ENCODE data around the gene PIGR. TPM values are rescaled to one million over a fixed set of nuclear protein-coding genes. Genes with fewer than 3 reads are reported as not detected.

Gene PIGR
- total RNA-seq, 3 donors from 2014 or later = 4,355 to 12,072 (median 9,452) TPM

GRCh38 chr1:206974140-206974539 lies 27.9 kb upstream of the PIGR start:
- Histone ChIP-seq H3K36me3 (ENCODE audit: low read depth) (no peaks in the 10 kb centered on the region), H3K9me3 (no peaks in the 10 kb centered on the region), H3K4me1 (ENCODE audit: low read depth) (peaks cover 46% of the 10 kb centered on the region), H3K4me3 (no peak overlapping the region)
- no peak for TF ChIP-seq CTCF (IDR thresholded peaks at IDR 0.05)
- peak in 1 of 3 donors; percentile 2 for DNase-seq
- no peak for ATAC-seq
- intact Hi-C loops (cut with DNase I, micrococcal nuclease) = no loop called here

- intact Hi-C loops (cut with DNase I, micrococcal nuclease) = no loop called here
- TF ChIP-seq CTCF (IDR thresholded peaks at IDR 0.05) = no peak
- H3K4me3 ChIP-seq = no peak overlapping the region
- DNase-seq (peak in 1 of 3 donors; percentile 36), ATAC-seq (peak; percentile 60)
- no peaks in the 10 kb centered on the region for H3K9me3 ChIP-seq
- H3K36me3 ChIP-seq (ENCODE audit: low read depth) = no peaks in the 10 kb centered on the region
- H3K4me1 ChIP-seq (ENCODE audit: low read depth) = peaks cover 51% of the 10 kb centered on the region
These were observed 26.5 kb upstream of the PIGR start for GRCh38 chr1:206972728-206973127.

GRCh38 chr1:206971029-206971655 lies 24.9 kb upstream of the PIGR start:
- Histone ChIP-seq H3K36me3 (ENCODE audit: low read depth) (no peaks in the 10 kb centered on the region), H3K4me3 (no peak overlapping the region), H3K4me1 (ENCODE audit: low read depth) (peaks cover 63% of the 10 kb centered on the region), H3K9me3 (no peaks in the 10 kb centered on the region)
- no peak for ATAC-seq
- DNase-seq = peak in 1 of 3 donors; percentile 6
- intact Hi-C loops (cut with DNase I, micrococcal nuclease) = no loop called here
- TF ChIP-seq CTCF (IDR thresholded peaks at IDR 0.05) = no peak

GRCh38 chr1:206970446-206970845 lies 24.2 kb upstream of the PIGR start, which contains the start of gene FCAMR:
Gene FCAMR, minus strand, starts transcription at chr1:206970460. Its CDS starts 335 bp downstream, at chr1:206970125.
- intact Hi-C loops (cut with DNase I, micrococcal nuclease) = no loop called here
- TF ChIP-seq CTCF (IDR thresholded peaks at IDR 0.05) = no peak
- ATAC-seq (no peak), DNase-seq (peak in 1 of 3 donors; percentile 1)
- Histone ChIP-seq H3K9me3 (no peaks in the 10 kb centered on the region), H3K4me1 (ENCODE audit: low read depth) (peaks cover 63% of the 10 kb centered on the region), H3K36me3 (ENCODE audit: low read depth) (no peaks in the 10 kb centered on the region), H3K4me3 (no peak within 1 kb of the TSS)

- DNase-seq = peak; percentile 76 to 84 (median 77)
- Histone ChIP-seq H3K9me3 (no peaks in the 10 kb centered on the region), H3K4me1 (ENCODE audit: low read depth) (peaks cover 63% of the 10 kb centered on the region), H3K36me3 (ENCODE audit: low read depth) (no peaks in the 10 kb centered on the region), H3K4me3 (no peak overlapping the region)
- peak; percentile 87 for ATAC-seq
- TF ChIP-seq CTCF (IDR thresholded peaks at IDR 0.05) = no peak
- intact Hi-C loops (cut with DNase I, micrococcal nuclease) = no loop called here
These were observed 22.8 kb upstream of the PIGR start for GRCh38 chr1:206969090-206969489.
